ENCODE results near the gene ERAL1.
A peak's percentile ranks its signal among the peaks of the same experiment; 100 is the strongest.
"Not testable (repeated sequence)": the region's sequence is repeated elsewhere in the genome, so short reads cannot be mapped to it uniquely, and the experiment has no call there.

Gene ERAL1

GRCh38 chr17:28893248-28894183, 38.7 kb downstream of the ERAL1 start:
- not testable (repeated sequence) for H3K4me3 ChIP-seq (ENCODE audit: low read length); H3K27ac ChIP-seq (ENCODE audit: low read depth, low read length); H3K27me3 ChIP-seq (ENCODE audit: insufficient read depth, low read length); H3K36me3 ChIP-seq (ENCODE audit: insufficient read depth, low read length); H3K9ac ChIP-seq (ENCODE audit: low read depth, low read length); H3K9me3 ChIP-seq (ENCODE audit: insufficient read depth, low read depth, low read length); H3K4me1 ChIP-seq (ENCODE audit: insufficient read depth, low read length)
- WGBS, result 97% methylated on average over 14 of the region's 16 CpGs

DNA sequence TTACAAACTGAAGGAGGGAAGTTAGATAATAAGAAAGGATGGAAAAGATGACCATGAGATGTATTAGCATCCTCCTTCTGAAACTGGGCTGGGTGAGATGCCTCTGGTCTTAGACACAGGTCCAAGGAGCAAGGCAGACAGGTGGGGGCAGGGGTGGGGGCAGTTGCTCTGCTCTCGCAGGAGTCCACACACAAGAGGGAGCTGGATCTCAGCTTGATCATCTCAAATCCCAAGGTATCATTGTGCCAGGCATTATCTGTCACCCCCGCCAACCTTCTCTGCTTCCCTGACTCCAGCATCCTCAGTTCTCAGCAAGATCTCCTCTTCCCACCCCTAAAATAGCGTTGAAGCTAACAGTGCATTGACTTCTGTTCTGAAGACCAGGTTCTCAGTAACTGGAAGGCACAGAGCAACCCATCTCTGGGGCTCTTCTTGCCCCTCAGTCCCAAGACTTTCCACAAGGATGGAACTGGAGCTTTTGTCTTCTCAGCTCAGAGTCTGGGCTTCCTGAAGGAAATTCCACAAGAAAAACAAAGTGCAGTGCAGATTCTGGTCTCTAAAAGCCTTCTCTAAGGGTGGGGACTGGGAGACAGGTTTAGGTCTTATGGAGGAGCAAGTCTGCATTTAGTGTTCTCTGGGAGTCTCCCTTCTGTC, 41.1 kb downstream of the ERAL1 start:
- no peak overlapping the region for H3K27ac ChIP-seq (ENCODE audit: low read depth, low read length)
- no peaks in the 10 kb centered on the region for H3K9me3 ChIP-seq (ENCODE audit: insufficient read depth, low read depth, low read length)
- peaks cover 12% of the 10 kb centered on the region for H3K36me3 ChIP-seq (ENCODE audit: insufficient read depth, low read length)
- H3K9ac ChIP-seq (ENCODE audit: low read depth, low read length), result peak overlapping the region; percentile 91; the same call in 1 of the 2 replicates
- peaks cover 8% of the 10 kb centered on the region for H3K4me1 ChIP-seq (ENCODE audit: insufficient read depth, low read length)
- peak overlapping the region; percentile 94 for H3K4me3 ChIP-seq (ENCODE audit: low read length)
- 66% methylated on average over 3 of the region's 3 CpGs for WGBS
- H3K27me3 ChIP-seq (ENCODE audit: insufficient read depth, low read length), result no peaks in the 10 kb centered on the region

GRCh38 chr17:28896491-28896883, 41.7 kb downstream of the ERAL1 start:
- WGBS, result 2% methylated on average over 4 of the region's 5 CpGs
- peaks cover 9% of the 10 kb centered on the region for H3K4me1 ChIP-seq (ENCODE audit: insufficient read depth, low read length)
- peak overlapping the region; percentile 94 for H3K4me3 ChIP-seq (ENCODE audit: low read length)
- 0 out of 2 replicates have a peak overlapping the region, but pooled peaks have one; percentile 90 for H3K27ac ChIP-seq (ENCODE audit: low read depth, low read length)
- peak overlapping the region; percentile 91 for H3K9ac ChIP-seq (ENCODE audit: low read depth, low read length)
- H3K27me3 ChIP-seq (ENCODE audit: insufficient read depth, low read length), result no peaks in the 10 kb centered on the region
- peaks cover 7% of the 10 kb centered on the region for H3K36me3 ChIP-seq (ENCODE audit: insufficient read depth, low read length)
- H3K9me3 ChIP-seq (ENCODE audit: insufficient read depth, low read depth, low read length), result no peaks in the 10 kb centered on the region

- Histone ChIP-seq H3K27ac (ENCODE audit: low read depth, low read length) (peak within 1 kb of the TSS; percentile 90), H3K27me3 (ENCODE audit: insufficient read depth, low read length) (no peaks in the 10 kb centered on the region), H3K4me1 (ENCODE audit: insufficient read depth, low read length) (peaks cover 13% of the 10 kb centered on the region), H3K9ac (ENCODE audit: low read depth, low read length) (peak within 1 kb of the TSS; percentile 91), H3K36me3 (ENCODE audit: insufficient read depth, low read length) (peaks cover 7% of the 10 kb centered on the region), H3K9me3 (ENCODE audit: insufficient read depth, low read depth, low read length) (no peaks in the 10 kb centered on the region), H3K4me3 (ENCODE audit: low read length) (peak within 1 kb of the TSS; percentile 94)
- WGBS, result under 1% methylated on average over 73 of the region's 73 CpGs
Observed at GRCh38 chr17:28896884-28897768, 42.3 kb downstream of the ERAL1 start, which contains the start of gene FLOT2. TSS of gene FLOT2 (minus strand) at chr17:28897733. CDS start at chr17:28897574, 159 bp downstream.

DNA sequence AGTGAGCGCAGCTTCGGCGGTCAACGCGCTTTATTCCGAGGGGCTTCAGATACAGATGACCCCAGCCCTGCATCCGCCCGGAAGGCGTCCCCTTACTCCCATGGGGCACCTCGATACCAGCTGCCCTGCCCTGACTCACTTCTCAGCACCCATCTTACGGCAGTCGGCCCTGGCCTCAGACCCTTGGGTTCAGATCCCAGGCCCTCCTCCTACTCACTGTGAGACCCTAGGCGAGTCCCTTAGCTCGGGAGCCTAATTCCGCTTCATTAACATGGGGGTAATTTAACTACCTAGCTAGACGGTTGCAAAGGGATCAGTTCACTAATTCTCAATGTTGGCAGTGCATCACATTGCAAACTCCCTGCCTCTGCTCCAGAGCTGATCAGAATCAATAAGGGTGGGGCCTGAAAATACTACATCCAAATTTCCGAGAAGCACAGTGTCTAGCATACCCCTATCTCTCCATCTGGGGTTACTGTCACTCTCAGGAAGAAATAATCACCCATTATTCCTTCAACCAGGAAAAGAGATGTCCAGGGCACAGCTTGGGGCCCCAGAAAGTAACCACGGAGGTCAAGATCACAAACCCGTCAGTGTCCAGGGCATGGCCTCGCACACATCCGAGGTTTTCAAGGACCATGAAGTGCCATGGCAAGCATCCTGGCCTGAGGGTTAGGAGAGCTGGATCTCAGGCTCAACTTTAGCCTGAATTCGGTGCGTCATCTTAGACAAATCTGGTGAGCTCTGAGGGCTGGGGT, 43.1 kb downstream of the ERAL1 start:
- peaks cover 13% of the 10 kb centered on the region for H3K4me1 ChIP-seq (ENCODE audit: insufficient read depth, low read length)
- no peaks in the 10 kb centered on the region for H3K9me3 ChIP-seq (ENCODE audit: insufficient read depth, low read depth, low read length)
- H3K9ac ChIP-seq (ENCODE audit: low read depth, low read length), result peak overlapping the region; percentile 91
- H3K36me3 ChIP-seq (ENCODE audit: insufficient read depth, low read length), result peaks cover 7% of the 10 kb centered on the region
- H3K4me3 ChIP-seq (ENCODE audit: low read length), result peak overlapping the region; percentile 94
- peak overlapping the region; percentile 90; the same call in 1 of the 2 replicates for H3K27ac ChIP-seq (ENCODE audit: low read depth, low read length)
- 33% methylated on average over 23 of the region's 23 CpGs for WGBS
- H3K27me3 ChIP-seq (ENCODE audit: insufficient read depth, low read length), result no peaks in the 10 kb centered on the region

DNA sequence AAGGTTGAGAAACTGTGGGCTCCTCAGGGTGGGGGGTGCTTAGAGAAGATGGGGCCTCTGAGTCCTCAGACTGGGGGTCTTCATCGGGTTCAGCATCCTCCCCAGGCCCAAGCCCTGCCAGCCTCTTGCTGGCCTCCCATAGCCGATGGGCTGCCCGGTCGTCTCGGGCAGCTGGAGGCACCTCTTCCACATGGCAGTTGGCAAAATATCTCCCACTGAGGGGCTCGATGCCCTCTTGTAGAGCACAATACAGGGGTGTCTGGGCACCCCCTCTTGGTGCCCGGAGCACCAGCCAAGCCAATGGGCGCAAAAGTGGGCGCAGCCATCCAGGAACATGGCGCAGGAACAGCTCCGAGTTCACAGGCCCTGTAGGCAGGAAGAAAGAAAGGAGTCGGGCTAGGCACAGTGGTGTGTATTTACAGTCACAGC, 43.7 kb downstream of the ERAL1 start:
- H3K4me1 ChIP-seq (ENCODE audit: insufficient read depth, low read length), result peaks cover 13% of the 10 kb centered on the region
- no peaks in the 10 kb centered on the region for H3K27me3 ChIP-seq (ENCODE audit: insufficient read depth, low read length)
- no peaks in the 10 kb centered on the region for H3K9me3 ChIP-seq (ENCODE audit: insufficient read depth, low read depth, low read length)
- H3K36me3 ChIP-seq (ENCODE audit: insufficient read depth, low read length), result peaks cover 7% of the 10 kb centered on the region
- no peak overlapping the region for H3K9ac ChIP-seq (ENCODE audit: low read depth, low read length)
- H3K27ac ChIP-seq (ENCODE audit: low read depth, low read length), result no peak overlapping the region
- no peak overlapping the region for H3K4me3 ChIP-seq (ENCODE audit: low read length)
- 90% methylated on average over 12 of the region's 12 CpGs for WGBS

DNA sequence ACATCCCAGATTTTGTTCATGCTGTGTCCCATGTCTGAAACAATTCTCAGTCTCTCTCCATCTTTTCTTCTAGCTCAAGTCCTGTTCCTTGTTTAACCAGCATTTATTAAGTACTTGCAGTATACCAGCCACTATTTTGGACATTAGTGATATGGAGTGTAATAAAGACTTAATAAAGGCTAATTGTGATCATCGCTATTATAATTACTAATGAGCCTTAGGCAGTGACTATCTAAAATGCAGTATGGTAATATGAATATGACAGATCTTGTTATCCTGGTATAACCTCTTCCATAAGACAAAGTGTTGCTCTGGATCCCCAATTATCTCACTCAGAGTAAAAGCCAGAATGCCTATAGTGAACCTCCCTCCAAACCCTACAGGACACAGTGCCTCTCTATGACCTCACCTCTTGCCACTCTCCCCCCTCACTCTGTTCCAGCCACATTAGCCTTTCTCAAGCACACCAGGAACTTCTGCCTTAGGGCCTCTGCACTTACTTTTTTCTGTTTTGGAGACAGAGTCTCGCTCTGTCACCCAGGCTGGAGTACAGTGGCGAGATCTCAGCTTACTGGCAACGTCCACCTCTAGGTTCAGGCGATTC, 44.5 kb downstream of the ERAL1 start:
- no peaks in the 10 kb centered on the region for H3K27me3 ChIP-seq (ENCODE audit: insufficient read depth, low read length)
- no peak overlapping the region for H3K4me3 ChIP-seq (ENCODE audit: low read length)
- no peak overlapping the region for H3K9ac ChIP-seq (ENCODE audit: low read depth, low read length)
- no peaks in the 10 kb centered on the region for H3K9me3 ChIP-seq (ENCODE audit: insufficient read depth, low read depth, low read length)
- 96% methylated on average over 5 of the region's 5 CpGs for WGBS
- peaks cover 13% of the 10 kb centered on the region for H3K4me1 ChIP-seq (ENCODE audit: insufficient read depth, low read length)
- H3K36me3 ChIP-seq (ENCODE audit: insufficient read depth, low read length), result peaks cover 7% of the 10 kb centered on the region
- H3K27ac ChIP-seq (ENCODE audit: low read depth, low read length), result no peak overlapping the region

- 94% methylated on average over 24 of the region's 24 CpGs for WGBS
- H3K4me3 ChIP-seq (ENCODE audit: low read length), result peak overlapping the region; percentile 73
- peaks cover 7% of the 10 kb centered on the region for H3K4me1 ChIP-seq (ENCODE audit: insufficient read depth, low read length)
- no peak overlapping the region for H3K27ac ChIP-seq (ENCODE audit: low read depth, low read length)
- H3K27me3 ChIP-seq (ENCODE audit: insufficient read depth, low read length), result no peaks in the 10 kb centered on the region
- no peak overlapping the region for H3K9ac ChIP-seq (ENCODE audit: low read depth, low read length)
- peaks cover 11% of the 10 kb centered on the region for H3K36me3 ChIP-seq (ENCODE audit: insufficient read depth, low read length)
- no peaks in the 10 kb centered on the region for H3K9me3 ChIP-seq (ENCODE audit: insufficient read depth, low read depth, low read length)
Observed at GRCh38 chr17:28900986-28901726, 46.3 kb downstream of the ERAL1 start.

DNA sequence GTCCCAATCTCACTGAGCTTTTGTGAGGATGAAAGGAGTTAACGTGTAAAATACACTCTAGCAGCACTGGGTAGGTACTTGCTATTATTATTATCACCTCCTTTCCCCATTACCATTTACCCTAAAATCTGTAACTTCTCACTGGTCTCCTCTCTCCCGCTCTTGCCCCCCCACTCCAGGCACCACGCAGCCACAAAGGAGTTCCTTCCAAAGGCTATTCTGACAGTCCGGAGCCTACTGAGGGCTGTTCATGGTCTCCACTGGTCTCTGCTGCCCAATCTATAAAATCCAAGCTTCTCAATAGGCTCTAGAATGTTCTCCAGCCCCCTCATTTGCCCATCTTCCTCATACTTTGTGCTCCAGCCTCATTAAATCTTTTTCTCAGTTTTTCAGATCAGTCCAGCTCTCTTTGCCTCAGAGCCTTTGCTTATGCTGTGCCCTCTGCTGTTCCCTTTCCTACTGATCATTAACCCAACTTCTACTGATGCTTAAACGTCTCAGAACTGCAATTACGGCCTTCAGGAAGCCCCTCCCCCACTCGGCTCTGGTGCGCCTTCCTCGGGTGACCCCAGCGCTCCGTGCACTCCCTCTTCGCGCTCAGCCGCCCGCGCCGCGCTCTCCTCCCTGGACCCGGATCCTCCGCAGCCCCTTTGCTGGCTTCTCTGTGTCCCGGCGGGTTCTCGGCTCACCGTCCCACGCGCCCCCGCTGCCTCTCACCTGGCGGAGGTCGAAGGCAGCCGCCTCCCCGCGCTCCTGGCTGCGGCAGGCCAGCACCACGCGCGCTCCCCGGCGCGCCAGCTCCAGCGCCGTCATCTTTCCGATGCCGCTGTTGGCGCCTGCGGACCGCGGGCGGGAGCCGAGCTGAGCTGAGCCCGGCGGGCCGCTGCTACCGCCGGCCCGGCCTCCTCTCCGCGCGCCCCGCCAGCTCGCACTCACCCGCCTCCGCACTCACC, 47.3 kb downstream of the ERAL1 start:
- H3K4me3 ChIP-seq (ENCODE audit: low read length), result peak overlapping the region; percentile 73
- 3% methylated on average over 61 of the region's 62 CpGs for WGBS
- H3K9me3 ChIP-seq (ENCODE audit: insufficient read depth, low read depth, low read length), result no peaks in the 10 kb centered on the region
- H3K4me1 ChIP-seq (ENCODE audit: insufficient read depth, low read length), result 0 out of 2 replicates have a peak, but pooled peaks cover 4% of the 10 kb centered on the region
- H3K27me3 ChIP-seq (ENCODE audit: insufficient read depth, low read length), result no peaks in the 10 kb centered on the region
- peak overlapping the region; percentile 78 for H3K9ac ChIP-seq (ENCODE audit: low read depth, low read length)
- peak overlapping the region; percentile 75 for H3K27ac ChIP-seq (ENCODE audit: low read depth, low read length)
- peaks cover 21% of the 10 kb centered on the region for H3K36me3 ChIP-seq (ENCODE audit: insufficient read depth, low read length)

Data from HUES64 (cell line).